ENCODE measurements around the gene NLRP6. TPM values are rescaled to one million over a fixed set of nuclear protein-coding genes. Genes with fewer than 3 reads are reported as not detected.
"Not testable (repeated sequence)": the region's sequence is repeated elsewhere in the genome, so short reads cannot be mapped to it uniquely, and the experiment has no call there.

NLRP6 gene
- total RNA-seq, 1 donor from 2014 or later, result not detected

DNA sequence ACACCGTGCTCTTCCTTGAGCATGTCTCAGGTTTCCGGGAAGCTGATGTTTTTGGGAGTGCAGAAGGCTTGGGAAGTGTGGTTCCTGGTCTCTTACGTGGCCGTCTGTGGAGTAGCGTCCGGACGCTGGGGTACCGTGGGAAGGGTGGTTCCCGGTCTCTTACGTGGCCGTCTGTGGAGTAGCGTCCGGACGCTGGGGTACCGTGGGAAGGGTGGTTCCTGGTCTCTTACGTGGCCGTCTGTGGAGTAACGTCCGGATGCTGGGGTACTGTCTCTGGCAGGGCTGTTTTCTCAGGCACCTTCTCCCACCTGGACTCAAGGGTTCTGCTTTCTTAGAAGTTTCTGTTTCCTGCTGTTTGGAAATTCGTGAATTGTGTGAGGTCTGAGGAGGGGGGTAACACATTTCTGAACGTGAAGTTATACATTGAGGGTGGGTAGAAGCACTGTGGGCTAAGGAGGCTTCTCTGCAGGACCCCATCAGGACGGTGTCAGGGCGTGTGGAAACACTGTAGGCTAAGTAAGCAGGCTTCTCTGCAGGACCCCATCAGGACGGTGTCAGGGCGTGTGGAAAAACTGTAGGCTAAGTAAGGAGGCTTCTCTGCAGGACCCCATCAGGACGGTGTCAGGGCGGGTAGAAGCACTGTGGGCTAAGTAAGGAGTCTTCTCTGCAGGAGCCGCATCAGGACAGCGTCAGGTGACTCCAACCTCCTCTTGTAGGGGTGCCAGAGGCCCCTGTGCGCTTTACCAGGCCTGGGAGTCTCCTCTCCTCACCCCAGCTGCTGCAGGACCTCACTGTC lies 47.8 kb downstream of the NLRP6 start:
- H3K36me3 Mint-ChIP-seq, result no peaks in the 10 kb centered on the region
- H3K9me3 Mint-ChIP-seq, result no peaks in the 10 kb centered on the region
- peak overlapping the region; percentile 95 for H3K27ac Mint-ChIP-seq
- DNase-seq (ENCODE audit: low spot score in 2 of 2, unreplicated experiment in 2 of 2), result no peak
- H3K4me3 Mint-ChIP-seq, result no peak overlapping the region
- TF ChIP-seq, protein P1, sequence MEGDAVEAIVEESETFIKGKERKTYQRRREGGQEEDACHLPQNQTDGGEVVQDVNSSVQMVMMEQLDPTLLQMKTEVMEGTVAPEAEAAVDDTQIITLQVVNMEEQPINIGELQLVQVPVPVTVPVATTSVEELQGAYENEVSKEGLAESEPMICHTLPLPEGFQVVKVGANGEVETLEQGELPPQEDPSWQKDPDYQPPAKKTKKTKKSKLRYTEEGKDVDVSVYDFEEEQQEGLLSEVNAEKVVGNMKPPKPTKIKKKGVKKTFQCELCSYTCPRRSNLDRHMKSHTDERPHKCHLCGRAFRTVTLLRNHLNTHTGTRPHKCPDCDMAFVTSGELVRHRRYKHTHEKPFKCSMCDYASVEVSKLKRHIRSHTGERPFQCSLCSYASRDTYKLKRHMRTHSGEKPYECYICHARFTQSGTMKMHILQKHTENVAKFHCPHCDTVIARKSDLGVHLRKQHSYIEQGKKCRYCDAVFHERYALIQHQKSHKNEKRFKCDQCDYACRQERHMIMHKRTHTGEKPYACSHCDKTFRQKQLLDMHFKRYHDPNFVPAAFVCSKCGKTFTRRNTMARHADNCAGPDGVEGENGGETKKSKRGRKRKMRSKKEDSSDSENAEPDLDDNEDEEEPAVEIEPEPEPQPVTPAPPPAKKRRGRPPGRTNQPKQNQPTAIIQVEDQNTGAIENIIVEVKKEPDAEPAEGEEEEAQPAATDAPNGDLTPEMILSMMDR (IDR thresholded peaks at IDR 0.05; ENCODE audit: unreplicated experiment), result no peak
- no peaks in the 10 kb centered on the region for H3K27me3 Mint-ChIP-seq (ENCODE audit: low read depth)
- H3K4me1 Mint-ChIP-seq, result peaks cover 35% of the 10 kb centered on the region

DNA sequence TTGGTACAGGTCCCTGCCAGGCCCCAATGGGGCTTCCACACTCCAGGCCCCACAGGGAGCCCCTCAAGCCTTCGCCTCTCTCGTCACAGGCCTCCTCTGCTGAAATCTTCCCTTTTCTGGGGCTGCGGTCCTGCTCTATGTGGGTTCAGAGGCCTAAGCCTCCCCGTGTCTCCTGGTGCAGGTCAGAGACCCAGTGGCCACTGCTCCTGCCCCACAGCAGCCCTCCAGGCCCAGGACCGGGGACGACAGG lies 48.3 kb downstream of the NLRP6 start:
- TF ChIP-seq, protein P1 (IDR thresholded peaks at IDR 0.05; ENCODE audit: unreplicated experiment), result no peak
- H3K27ac Mint-ChIP-seq, result peak overlapping the region; percentile 95

GRCh38 chr11:326842-327580 lies 48.8 kb downstream of the NLRP6 start:
- no peaks in the 10 kb centered on the region for H3K36me3 Mint-ChIP-seq
- H3K27me3 Mint-ChIP-seq (ENCODE audit: low read depth), result no peaks in the 10 kb centered on the region
- H3K4me1 Mint-ChIP-seq, result peaks cover 35% of the 10 kb centered on the region
- DNase-seq (ENCODE audit: low spot score in 2 of 2, unreplicated experiment in 2 of 2), result no peak
- no peak overlapping the region for H3K4me3 Mint-ChIP-seq
- no peaks in the 10 kb centered on the region for H3K9me3 Mint-ChIP-seq
- TF ChIP-seq, protein P1 (IDR thresholded peaks at IDR 0.05; ENCODE audit: unreplicated experiment), result no peak
- peak overlapping the region; percentile 95 for H3K27ac Mint-ChIP-seq

More for the DNA sequence above, 48.3 kb downstream of the NLRP6 start:
- H3K9me3 Mint-ChIP-seq, result no peaks in the 10 kb centered on the region
- H3K4me1 Mint-ChIP-seq, result peaks cover 35% of the 10 kb centered on the region
- H3K27me3 Mint-ChIP-seq (ENCODE audit: low read depth), result no peaks in the 10 kb centered on the region
- H3K36me3 Mint-ChIP-seq, result no peaks in the 10 kb centered on the region
- H3K4me3 Mint-ChIP-seq, result no peak overlapping the region
- DNase-seq (ENCODE audit: low spot score in 2 of 2, unreplicated experiment in 2 of 2), result no peak

DNA sequence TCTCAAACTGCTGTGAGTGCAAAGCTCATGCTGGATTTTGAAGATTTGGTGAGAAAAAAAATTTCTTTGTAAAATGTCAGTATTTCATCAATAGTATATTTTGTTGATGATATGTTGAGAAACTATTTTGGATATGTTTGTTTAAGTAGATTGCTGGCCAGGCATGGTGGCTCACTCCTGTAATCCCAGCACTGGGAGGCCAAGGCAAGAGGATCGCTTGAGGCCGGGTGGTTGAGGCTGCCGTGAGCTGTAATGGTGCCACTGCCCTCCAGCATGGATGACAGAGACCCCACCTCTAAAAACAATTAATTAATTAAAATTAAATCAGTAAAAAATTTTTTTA lies 49.3 kb downstream of the NLRP6 start:
- Mint-ChIP-seq H3K4me1 (peaks cover 35% of the 10 kb centered on the region), H3K9me3 (no peaks in the 10 kb centered on the region), H3K4me3 (no peak overlapping the region), H3K27ac (peak overlapping the region; percentile 88), H3K36me3 (no peaks in the 10 kb centered on the region), H3K27me3 (ENCODE audit: low read depth) (no peaks in the 10 kb centered on the region)
- TF ChIP-seq, protein P1 (IDR thresholded peaks at IDR 0.05; ENCODE audit: unreplicated experiment), result no peak
- DNase-seq (ENCODE audit: low spot score in 2 of 2, unreplicated experiment in 2 of 2), result no peak

- H3K4me1 Mint-ChIP-seq, result peaks cover 35% of the 10 kb centered on the region
- TF ChIP-seq, protein P1 (IDR thresholded peaks at IDR 0.05; ENCODE audit: unreplicated experiment), result no peak
- no peaks in the 10 kb centered on the region for H3K36me3 Mint-ChIP-seq
- no peaks in the 10 kb centered on the region for H3K9me3 Mint-ChIP-seq
- no peaks in the 10 kb centered on the region for H3K27me3 Mint-ChIP-seq (ENCODE audit: low read depth)
- H3K4me3 Mint-ChIP-seq, result no peak overlapping the region
- no peak for DNase-seq (ENCODE audit: low spot score in 2 of 2, unreplicated experiment in 2 of 2)
- H3K27ac Mint-ChIP-seq, result peak overlapping the region; percentile 12
Measured at GRCh38 chr11:328012-328411, 49.8 kb downstream of the NLRP6 start.

GRCh38 chr11:328516-329100 lies 50.4 kb downstream of the NLRP6 start:
- not testable (repeated sequence) for DNase-seq (ENCODE audit: low spot score in 2 of 2, unreplicated experiment in 2 of 2)

More at GRCh38 chr11:328516-329100, 50.4 kb downstream of the NLRP6 start:
- not testable (repeated sequence) for H3K9me3 Mint-ChIP-seq; H3K27me3 Mint-ChIP-seq (ENCODE audit: low read depth); H3K36me3 Mint-ChIP-seq; H3K4me3 Mint-ChIP-seq
- peaks cover 37% of the 10 kb centered on the region for H3K4me1 Mint-ChIP-seq
- H3K27ac Mint-ChIP-seq, result peak overlapping the region; percentile 89
